GM21528 (cell line): ENCODE results near the gene PCGF2.
A peak's percentile ranks its signal among the peaks of the same experiment; 100 is the strongest.
"Not testable (repeated sequence)": the region's sequence is repeated elsewhere in the genome, so short reads cannot be mapped to it uniquely, and the experiment has no call there.

ENCODE experiments used
- ATAC-seq: cut with Tn5 transposase; IDR thresholded peaks from one replicate; pipeline ENCODE4 v1.9.1; 2021; ENCODE audit warnings: mild to moderate bottlenecking, moderate library complexity; ENCODE audit not compliant: unreplicated experiment, low FRiP score

PCGF2 gene

GRCh38 chr17:38738007-38738662, 10.0 kb downstream of the PCGF2 start:
- ATAC-seq = no peak

- ATAC-seq = no peak
Measured at GRCh38 chr17:38735161-38735997, 12.8 kb downstream of the PCGF2 start.

GRCh38 chr17:38733982-38734973, 13.9 kb downstream of the PCGF2 start:
- no peak for ATAC-seq

GRCh38 chr17:38733282-38733981, 14.7 kb downstream of the PCGF2 start:
- ATAC-seq = no peak

GRCh38 chr17:38732376-38733281, 15.5 kb downstream of the PCGF2 start:
- no peak for ATAC-seq

- ATAC-seq = no peak
Measured at GRCh38 chr17:38731526-38732294, 16.4 kb downstream of the PCGF2 start.

- ATAC-seq = peak; percentile 1
Measured at GRCh38 chr17:38730526-38731379, 17.4 kb downstream of the PCGF2 start.

GRCh38 chr17:38729886-38730525, 18.1 kb downstream of the PCGF2 start, which contains the start of gene CISD3:
CISD3 (plus strand) TSS chr17:38730341; CDS start chr17:38730359, 18 bp downstream.
- ATAC-seq = peak; percentile 51

GRCh38 chr17:38729368-38729885, 18.7 kb downstream of the PCGF2 start:
- ATAC-seq = no peak

- ATAC-seq = no peak
Measured at GRCh38 chr17:38728290-38728831, 19.8 kb downstream of the PCGF2 start.

GRCh38 chr17:38727736-38728135, 20.4 kb downstream of the PCGF2 start:
- no peak for ATAC-seq

GRCh38 chr17:38726145-38726544, 22.0 kb downstream of the PCGF2 start:
- ATAC-seq = not testable (repeated sequence)

GRCh38 chr17:38725066-38725465, 23.1 kb downstream of the PCGF2 start:
- ATAC-seq = no peak

GRCh38 chr17:38724337-38724988, 23.7 kb downstream of the PCGF2 start:
- no peak for ATAC-seq

GRCh38 chr17:38721802-38722201, 26.3 kb downstream of the PCGF2 start:
- no peak for ATAC-seq

- no peak for ATAC-seq
Measured at GRCh38 chr17:38720941-38721340, 27.2 kb downstream of the PCGF2 start.
